Measurements from ENCODE around the gene TENM3.

The TENM3 gene

GRCh38 chr4:182251116-182251515 is 7.9 kb downstream of the TENM3 start:
- Histone ChIP-seq H3K36me3 (ENCODE audit: control insufficient read depth in 1 of 2, insufficient read depth in 2 of 2, low read length in 2 of 2) (no peaks in the 10 kb centered on the region), H3K4me1 (ENCODE audit: control insufficient read depth in 1 of 2, insufficient read depth in 2 of 2, low read length in 2 of 2) (no peaks in the 10 kb centered on the region), H3K27ac (ENCODE audit: low read depth, low read length) (no peak overlapping the region), H3K4me3 (ENCODE audit: low read depth in 1 of 2, low read length in 2 of 2) (no peak overlapping the region), H3K27me3 (ENCODE audit: control insufficient read depth in 1 of 2, insufficient read depth in 2 of 2, low read length in 2 of 2) (no peaks in the 10 kb centered on the region), H3K9me3 (ENCODE audit: control insufficient read depth in 1 of 2, low read length in 2 of 2) (no peaks in the 10 kb centered on the region), H3K9ac (ENCODE audit: low read depth in 1 of 2, low read length in 2 of 2) (no peak overlapping the region)

- no peaks in the 10 kb centered on the region for H3K4me1 ChIP-seq (ENCODE audit: control insufficient read depth in 1 of 2, insufficient read depth in 2 of 2, low read length in 2 of 2)
- no peaks in the 10 kb centered on the region for H3K36me3 ChIP-seq (ENCODE audit: control insufficient read depth in 1 of 2, insufficient read depth in 2 of 2, low read length in 2 of 2)
- H3K9me3 ChIP-seq (ENCODE audit: control insufficient read depth in 1 of 2, low read length in 2 of 2) = peaks cover under 1 to 3% of the 10 kb centered on the region in 2 donors
- no peaks in the 10 kb centered on the region for H3K27me3 ChIP-seq (ENCODE audit: control insufficient read depth in 1 of 2, insufficient read depth in 2 of 2, low read length in 2 of 2)
- no peak overlapping the region for H3K27ac ChIP-seq (ENCODE audit: low read depth, low read length)
- H3K4me3 ChIP-seq (ENCODE audit: low read depth in 1 of 2, low read length in 2 of 2) = no peak overlapping the region
- no peak overlapping the region for H3K9ac ChIP-seq (ENCODE audit: low read depth in 1 of 2, low read length in 2 of 2)
These were observed 9.0 kb downstream of the TENM3 start for GRCh38 chr4:182252220-182252619.

- Histone ChIP-seq H3K27ac (ENCODE audit: low read depth, low read length) (no peak overlapping the region), H3K27me3 (ENCODE audit: control insufficient read depth in 1 of 2, insufficient read depth in 2 of 2, low read length in 2 of 2) (no peaks in the 10 kb centered on the region), H3K9ac (ENCODE audit: low read depth in 1 of 2, low read length in 2 of 2) (no peak overlapping the region), H3K4me3 (ENCODE audit: low read depth in 1 of 2, low read length in 2 of 2) (no peak overlapping the region), H3K9me3 (ENCODE audit: control insufficient read depth in 1 of 2, low read length in 2 of 2) (peaks cover 4 to 7% of the 10 kb centered on the region in 2 donors), H3K36me3 (ENCODE audit: control insufficient read depth in 1 of 2, insufficient read depth in 2 of 2, low read length in 2 of 2) (no peaks in the 10 kb centered on the region), H3K4me1 (ENCODE audit: control insufficient read depth in 1 of 2, insufficient read depth in 2 of 2, low read length in 2 of 2) (no peaks in the 10 kb centered on the region)
These were observed 11.0 kb downstream of the TENM3 start for GRCh38 chr4:182254026-182254780.

- H3K4me1 ChIP-seq (ENCODE audit: control insufficient read depth in 1 of 2, insufficient read depth in 2 of 2, low read length in 2 of 2) = no peaks in the 10 kb centered on the region
- no peak overlapping the region for H3K4me3 ChIP-seq (ENCODE audit: low read depth in 1 of 2, low read length in 2 of 2)
- no peaks in the 10 kb centered on the region for H3K36me3 ChIP-seq (ENCODE audit: control insufficient read depth in 1 of 2, insufficient read depth in 2 of 2, low read length in 2 of 2)
- peaks cover 4 to 7% of the 10 kb centered on the region in 2 donors for H3K9me3 ChIP-seq (ENCODE audit: control insufficient read depth in 1 of 2, low read length in 2 of 2)
- no peaks in the 10 kb centered on the region for H3K27me3 ChIP-seq (ENCODE audit: control insufficient read depth in 1 of 2, insufficient read depth in 2 of 2, low read length in 2 of 2)
- H3K27ac ChIP-seq (ENCODE audit: low read depth, low read length) = no peak overlapping the region
- H3K9ac ChIP-seq (ENCODE audit: low read depth in 1 of 2, low read length in 2 of 2) = no peak overlapping the region
These were observed 12.4 kb downstream of the TENM3 start for GRCh38 chr4:182255441-182256190.

- peaks cover 4 to 7% of the 10 kb centered on the region in 2 donors for H3K9me3 ChIP-seq (ENCODE audit: control insufficient read depth in 1 of 2, low read length in 2 of 2)
- H3K27me3 ChIP-seq (ENCODE audit: control insufficient read depth in 1 of 2, insufficient read depth in 2 of 2, low read length in 2 of 2) = no peaks in the 10 kb centered on the region
- no peak overlapping the region for H3K9ac ChIP-seq (ENCODE audit: low read depth in 1 of 2, low read length in 2 of 2)
- H3K36me3 ChIP-seq (ENCODE audit: control insufficient read depth in 1 of 2, insufficient read depth in 2 of 2, low read length in 2 of 2) = no peaks in the 10 kb centered on the region
- H3K27ac ChIP-seq (ENCODE audit: low read depth, low read length) = no peak overlapping the region
- H3K4me1 ChIP-seq (ENCODE audit: control insufficient read depth in 1 of 2, insufficient read depth in 2 of 2, low read length in 2 of 2) = no peaks in the 10 kb centered on the region
- H3K4me3 ChIP-seq (ENCODE audit: low read depth in 1 of 2, low read length in 2 of 2) = no peak overlapping the region
These were observed 13.8 kb downstream of the TENM3 start for GRCh38 chr4:182257016-182257415.

- H3K9ac ChIP-seq (ENCODE audit: low read depth in 1 of 2, low read length in 2 of 2) = no peak overlapping the region
- H3K4me3 ChIP-seq (ENCODE audit: low read depth in 1 of 2, low read length in 2 of 2) = no peak overlapping the region
- peaks cover 4 to 7% of the 10 kb centered on the region in 2 donors for H3K9me3 ChIP-seq (ENCODE audit: control insufficient read depth in 1 of 2, low read length in 2 of 2)
- no peaks in the 10 kb centered on the region for H3K4me1 ChIP-seq (ENCODE audit: control insufficient read depth in 1 of 2, insufficient read depth in 2 of 2, low read length in 2 of 2)
- no peaks in the 10 kb centered on the region for H3K36me3 ChIP-seq (ENCODE audit: control insufficient read depth in 1 of 2, insufficient read depth in 2 of 2, low read length in 2 of 2)
- no peak overlapping the region for H3K27ac ChIP-seq (ENCODE audit: low read depth, low read length)
- H3K27me3 ChIP-seq (ENCODE audit: control insufficient read depth in 1 of 2, insufficient read depth in 2 of 2, low read length in 2 of 2) = no peaks in the 10 kb centered on the region
These were observed 14.3 kb downstream of the TENM3 start for GRCh38 chr4:182257503-182257902.

GRCh38 chr4:182258441-182259000 is 15.3 kb downstream of the TENM3 start:
- H3K4me1 ChIP-seq (ENCODE audit: control insufficient read depth in 1 of 2, insufficient read depth in 2 of 2, low read length in 2 of 2) = no peaks in the 10 kb centered on the region
- H3K9ac ChIP-seq (ENCODE audit: low read depth in 1 of 2, low read length in 2 of 2) = no peak overlapping the region
- H3K27ac ChIP-seq (ENCODE audit: low read depth, low read length) = no peak overlapping the region
- no peaks in the 10 kb centered on the region for H3K27me3 ChIP-seq (ENCODE audit: control insufficient read depth in 1 of 2, insufficient read depth in 2 of 2, low read length in 2 of 2)
- no peaks in the 10 kb centered on the region for H3K36me3 ChIP-seq (ENCODE audit: control insufficient read depth in 1 of 2, insufficient read depth in 2 of 2, low read length in 2 of 2)
- peaks cover 4 to 7% of the 10 kb centered on the region in 2 donors for H3K9me3 ChIP-seq (ENCODE audit: control insufficient read depth in 1 of 2, low read length in 2 of 2)
- H3K4me3 ChIP-seq (ENCODE audit: low read depth in 1 of 2, low read length in 2 of 2) = no peak overlapping the region

GRCh38 chr4:182261651-182262223 is 18.5 kb downstream of the TENM3 start:
- Histone ChIP-seq H3K9ac (ENCODE audit: low read depth in 1 of 2, low read length in 2 of 2) (no peak overlapping the region), H3K9me3 (ENCODE audit: control insufficient read depth in 1 of 2, low read length in 2 of 2) (peaks cover 4 to 7% of the 10 kb centered on the region in 2 donors), H3K36me3 (ENCODE audit: control insufficient read depth in 1 of 2, insufficient read depth in 2 of 2, low read length in 2 of 2) (no peaks in the 10 kb centered on the region), H3K27ac (ENCODE audit: low read depth, low read length) (no peak overlapping the region), H3K27me3 (ENCODE audit: control insufficient read depth in 1 of 2, insufficient read depth in 2 of 2, low read length in 2 of 2) (no peaks in the 10 kb centered on the region), H3K4me1 (ENCODE audit: control insufficient read depth in 1 of 2, insufficient read depth in 2 of 2, low read length in 2 of 2) (no peaks in the 10 kb centered on the region), H3K4me3 (ENCODE audit: low read depth in 1 of 2, low read length in 2 of 2) (no peak overlapping the region)

- Histone ChIP-seq H3K4me3 (ENCODE audit: low read depth in 1 of 2, low read length in 2 of 2) (no peak overlapping the region), H3K36me3 (ENCODE audit: control insufficient read depth in 1 of 2, insufficient read depth in 2 of 2, low read length in 2 of 2) (no peaks in the 10 kb centered on the region), H3K9me3 (ENCODE audit: control insufficient read depth in 1 of 2, low read length in 2 of 2) (no peaks in the 10 kb centered on the region), H3K27me3 (ENCODE audit: control insufficient read depth in 1 of 2, insufficient read depth in 2 of 2, low read length in 2 of 2) (no peaks in the 10 kb centered on the region), H3K9ac (ENCODE audit: low read depth in 1 of 2, low read length in 2 of 2) (no peak overlapping the region), H3K27ac (ENCODE audit: low read depth, low read length) (no peak overlapping the region), H3K4me1 (ENCODE audit: control insufficient read depth in 1 of 2, insufficient read depth in 2 of 2, low read length in 2 of 2) (no peaks in the 10 kb centered on the region)
These were observed 20.4 kb downstream of the TENM3 start for GRCh38 chr4:182263562-182263961.
